Renal cortex interstitium (tissue), 11 donors: ENCODE data around the gene SMARCC1. TPM values are rescaled to one million over a fixed set of nuclear protein-coding genes. Genes with fewer than 3 reads are reported as not detected.
"Not testable (repeated sequence)": the region's sequence is repeated elsewhere in the genome, so short reads cannot be mapped to it uniquely, and the experiment has no call there.

Source experiments
- DNase-seq, 11 donors: peaks; one replicate each; pipeline ENCODE4 v3.0.0-alpha.2; 2013; ENCODE audit warnings: low read depth in 9 of 11, low spot score in 4 of 11; ENCODE audit errors: extremely low read depth in 1 of 11
- polyA plus RNA-seq, 3 donors: library from polyadenylated mRNA; unstranded; fragments of 120-200 nt; gene quantifications; one replicate each; pipeline ENCODE4 v1.2.1, GENCODE V29; 2013; ENCODE audit not compliant: insufficient read length in 3 of 3

The SMARCC1 gene
- polyA plus RNA-seq, 3 donors = 112 to 140 (median 129) TPM

GRCh38 chr3:47782446-47783308, 984 bp upstream of the SMARCC1 start:
- peak in 1 of 11 donors; percentile 18 for DNase-seq

GRCh38 chr3:47780741-47781684, 680 bp downstream of the SMARCC1 start:
- DNase-seq = peak in 8 of 11 donors; percentile 32 to 59 (median 49)

GRCh38 chr3:47778746-47779145, 2.9 kb downstream of the SMARCC1 start:
- no peak for DNase-seq

- DNase-seq = no peak
Observed at GRCh38 chr3:47772788-47773187, 8.9 kb downstream of the SMARCC1 start.

GRCh38 chr3:47772047-47772446, 9.6 kb downstream of the SMARCC1 start:
- DNase-seq = no peak

GRCh38 chr3:47766186-47766585, 15.5 kb downstream of the SMARCC1 start:
- no peak for DNase-seq

- no peak for DNase-seq
Observed at GRCh38 chr3:47762233-47762632, 19.5 kb downstream of the SMARCC1 start.

- DNase-seq = no peak
Observed at GRCh38 chr3:47761046-47761445, 20.6 kb downstream of the SMARCC1 start.

- not testable (repeated sequence) for DNase-seq
Observed at GRCh38 chr3:47760207-47760606, 21.5 kb downstream of the SMARCC1 start.

GRCh38 chr3:47758261-47759025, 23.2 kb downstream of the SMARCC1 start:
- DNase-seq = no peak

GRCh38 chr3:47752716-47753115, 29.0 kb downstream of the SMARCC1 start:
- no peak for DNase-seq

- not testable (repeated sequence) for DNase-seq
Observed at GRCh38 chr3:47750811-47751354, 30.8 kb downstream of the SMARCC1 start.

- DNase-seq = no peak
Observed at GRCh38 chr3:47747558-47747957, 34.1 kb downstream of the SMARCC1 start.

- DNase-seq = no peak
Observed at GRCh38 chr3:47746264-47746663, 35.4 kb downstream of the SMARCC1 start.

- DNase-seq = no peak
Observed at GRCh38 chr3:47743855-47744254, 37.8 kb downstream of the SMARCC1 start.

- DNase-seq = not testable (repeated sequence)
Observed at GRCh38 chr3:47743352-47743751, 38.3 kb downstream of the SMARCC1 start.

- no peak for DNase-seq
Observed at GRCh38 chr3:47741925-47742324, 39.8 kb downstream of the SMARCC1 start.

GRCh38 chr3:47732143-47732542, 49.5 kb downstream of the SMARCC1 start:
- DNase-seq = no peak

- no peak for DNase-seq
Observed at GRCh38 chr3:47731061-47731460, 50.6 kb downstream of the SMARCC1 start.
